Activated CD8-positive, alpha-beta T cell treated with anti-CD3 and anti-CD28 coated beads, Interleukin-2, amount 10 ng/mL, durations not matched to agents 7 days and 5 days (primary cell): Measurements from ENCODE around the gene DYRK1A. TPM values are rescaled to one million over a fixed set of nuclear protein-coding genes. Genes with fewer than 3 reads are reported as not detected.
"Not testable (repeated sequence)": the region's sequence is repeated elsewhere in the genome, so short reads cannot be mapped to it uniquely, and the experiment has no call there.

ENCODE experiments used
- ATAC-seq: fragments of 150-1000 bp; cut with Tn5 transposase; one replicate; pipeline ENCODE4 v1.10.0; 2021; ENCODE audit warnings: moderate library complexity
- CTCF ChIA-PET: fragments of 350-600 bp; sonication (Branson Sonifier 250); formaldehyde crosslinking; loops from one replicate; lab custom pipeline; 2021; ENCODE audit warnings: antibody characterized with exemption; lab: Charles Lee
- POLR2A ChIA-PET: fragments of 350-600 bp; sonication (Branson Sonifier 250); formaldehyde crosslinking; loops from one replicate; lab custom pipeline; 2021; ENCODE audit warnings: antibody characterized with exemption; lab: Charles Lee
- DNase-seq: peaks from one replicate; pipeline ENCODE4 v3.0.0-alpha.2; 2020
- H3K27ac Mint-ChIP-seq: one replicate; pipeline ENCODE4 v1.8.0; 2021; ENCODE audit warnings: mild to moderate bottlenecking, mixed read lengths
- H3K27me3 Mint-ChIP-seq: one replicate; pipeline ENCODE4 v1.8.0; 2021; ENCODE audit warnings: low read depth, mixed read lengths
- H3K36me3 Mint-ChIP-seq: one replicate; pipeline ENCODE4 v1.8.0; 2021; ENCODE audit warnings: low read depth, mixed read lengths
- H3K4me1 Mint-ChIP-seq: one replicate; pipeline ENCODE4 v1.8.0; 2021; ENCODE audit warnings: low read depth, mixed read lengths
- H3K4me3 Mint-ChIP-seq: one replicate; pipeline ENCODE4 v1.8.0; 2021; ENCODE audit warnings: mild to moderate bottlenecking, mixed read lengths
- H3K9me3 Mint-ChIP-seq: one replicate; pipeline ENCODE4 v1.8.0; 2022; ENCODE audit warnings: mixed read lengths; ENCODE audit not compliant: insufficient read depth
- total RNA-seq, 2 experiments: library from RNA; stranded (reverse); gene quantifications; one replicate each; pipeline ENCODE4 v1.2.3, GENCODE V29; 2021

The DYRK1A gene
- total RNA-seq, 2 experiments from 2014 or later: 83.2 to 86.1 TPM

- H3K9me3 Mint-ChIP-seq: peaks cover 5% of the 10 kb centered on the region
- H3K27ac Mint-ChIP-seq: no peak overlapping the region
- ATAC-seq: no peak
- no peaks in the 10 kb centered on the region for H3K4me1 Mint-ChIP-seq
- peaks cover 24% of the 10 kb centered on the region for H3K27me3 Mint-ChIP-seq
- ChIA-PET POLR2A (interaction anchor here (1.2 kb wide), 1 partner anchor 29 kb away, joined by 4 read pairs; no protein-coding TSS in a partner anchor), CTCF (no interaction called here)
- no peak overlapping the region for H3K4me3 Mint-ChIP-seq
- DNase-seq: no peak
- H3K36me3 Mint-ChIP-seq: no peaks in the 10 kb centered on the region
Measured at GRCh38 chr21:37535130-37535529, 168.6 kb downstream of the DYRK1A start.

- no peaks in the 10 kb centered on the region for H3K36me3 Mint-ChIP-seq
- no peaks in the 10 kb centered on the region for H3K4me1 Mint-ChIP-seq
- H3K9me3 Mint-ChIP-seq: peaks cover 5% of the 10 kb centered on the region
- no peak overlapping the region for H3K4me3 Mint-ChIP-seq
- CTCF ChIA-PET: no interaction called here
- no peak overlapping the region for H3K27ac Mint-ChIP-seq
- ATAC-seq (no peak), DNase-seq (no peak)
- POLR2A ChIA-PET: interaction anchor here (1.2 kb wide), 1 partner anchor 28 kb away, joined by 4 read pairs; no protein-coding TSS in a partner anchor
- peaks cover 20% of the 10 kb centered on the region for H3K27me3 Mint-ChIP-seq
Measured at GRCh38 chr21:37535672-37536071, 169.1 kb downstream of the DYRK1A start.

- ChIA-PET CTCF (interaction anchor here (1.1 kb wide), 1 partner anchor 27 kb away, joined by 3 read pairs; no protein-coding TSS in a partner anchor), POLR2A (interaction anchor here (0.6 kb wide), 1 partner anchor 127 kb away, joined by 5 read pairs; no protein-coding TSS in a partner anchor)
- H3K36me3 Mint-ChIP-seq: no peaks in the 10 kb centered on the region
- no peak overlapping the region for H3K4me3 Mint-ChIP-seq
- no peak for ATAC-seq
- DNase-seq: no peak
- peaks cover 5% of the 10 kb centered on the region for H3K9me3 Mint-ChIP-seq
- peaks cover 23% of the 10 kb centered on the region for H3K27me3 Mint-ChIP-seq
- H3K27ac Mint-ChIP-seq: no peak overlapping the region
- no peaks in the 10 kb centered on the region for H3K4me1 Mint-ChIP-seq
Measured at GRCh38 chr21:37536616-37537278, 170.2 kb downstream of the DYRK1A start.

- H3K27ac Mint-ChIP-seq: no peak overlapping the region
- CTCF ChIA-PET: interaction anchor here (1.1 kb wide), 1 partner anchor 26 kb away, joined by 3 read pairs; no protein-coding TSS in a partner anchor
- DNase-seq: no peak
- no peak overlapping the region for H3K4me3 Mint-ChIP-seq
- H3K4me1 Mint-ChIP-seq: no peaks in the 10 kb centered on the region
- POLR2A ChIA-PET: no interaction called here
- no peaks in the 10 kb centered on the region for H3K36me3 Mint-ChIP-seq
- ATAC-seq: no peak
- peaks cover 10% of the 10 kb centered on the region for H3K9me3 Mint-ChIP-seq
- H3K27me3 Mint-ChIP-seq: peaks cover 22% of the 10 kb centered on the region
Measured at GRCh38 chr21:37537391-37537996, 170.9 kb downstream of the DYRK1A start.

GRCh38 chr21:37538971-37539590 is 172.5 kb downstream of the DYRK1A start:
- POLR2A ChIA-PET: no interaction called here
- Mint-ChIP-seq H3K36me3 (no peaks in the 10 kb centered on the region), H3K27ac (no peak overlapping the region)

GRCh38 chr21:37541128-37541527 is 174.6 kb downstream of the DYRK1A start:
- peaks cover 15% of the 10 kb centered on the region for H3K27me3 Mint-ChIP-seq
- not testable (repeated sequence) for H3K36me3 Mint-ChIP-seq

More at GRCh38 chr21:37538971-37539590, 172.5 kb downstream of the DYRK1A start:
- Mint-ChIP-seq H3K4me3 (no peak overlapping the region), H3K27me3 (peaks cover 21% of the 10 kb centered on the region), H3K4me1 (no peaks in the 10 kb centered on the region), H3K9me3 (peaks cover 12% of the 10 kb centered on the region)
- DNase-seq: no peak
- ATAC-seq: no peak
- CTCF ChIA-PET: interaction anchor here (1.2 kb wide), 1 partner anchor 24 kb away, joined by 3 read pairs; no protein-coding TSS in a partner anchor

GRCh38 chr21:37542512-37542911 is 175.9 kb downstream of the DYRK1A start:
- ATAC-seq (no peak), DNase-seq (no peak)
- CTCF ChIA-PET: no interaction called here
- H3K27ac Mint-ChIP-seq: no peak overlapping the region
- H3K4me1 Mint-ChIP-seq: peaks cover 4% of the 10 kb centered on the region
- POLR2A ChIA-PET: no interaction called here
- H3K9me3 Mint-ChIP-seq: peaks cover 7% of the 10 kb centered on the region
- no peak overlapping the region for H3K4me3 Mint-ChIP-seq
- H3K36me3 Mint-ChIP-seq: no peaks in the 10 kb centered on the region
- peaks cover 20% of the 10 kb centered on the region for H3K27me3 Mint-ChIP-seq

More at GRCh38 chr21:37541128-37541527, 174.6 kb downstream of the DYRK1A start:
- H3K4me3 Mint-ChIP-seq, POLR2A ChIA-PET, ATAC-seq, DNase-seq, H3K27ac Mint-ChIP-seq, CTCF ChIA-PET, H3K4me1 Mint-ChIP-seq: not testable (repeated sequence)
- H3K9me3 Mint-ChIP-seq: peaks cover 12% of the 10 kb centered on the region

- no peak for DNase-seq
- peaks cover 7% of the 10 kb centered on the region for H3K9me3 Mint-ChIP-seq
- CTCF ChIA-PET: no interaction called here
- POLR2A ChIA-PET: no interaction called here
- peaks cover 4% of the 10 kb centered on the region for H3K4me1 Mint-ChIP-seq
- H3K27ac Mint-ChIP-seq: no peak overlapping the region
- H3K36me3 Mint-ChIP-seq: no peaks in the 10 kb centered on the region
- peaks cover 18% of the 10 kb centered on the region for H3K27me3 Mint-ChIP-seq
- no peak for ATAC-seq
- no peak overlapping the region for H3K4me3 Mint-ChIP-seq
Measured at GRCh38 chr21:37546299-37546908, 179.8 kb downstream of the DYRK1A start.

- Mint-ChIP-seq H3K27me3 (peaks cover 18% of the 10 kb centered on the region), H3K27ac (no peak overlapping the region), H3K9me3 (peaks cover 6% of the 10 kb centered on the region), H3K36me3 (no peaks in the 10 kb centered on the region), H3K4me3 (no peak overlapping the region), H3K4me1 (peaks cover 4% of the 10 kb centered on the region)
- ChIA-PET POLR2A (no interaction called here), CTCF (no interaction called here)
- ATAC-seq (no peak), DNase-seq (no peak)
Measured at GRCh38 chr21:37546949-37547614, 180.5 kb downstream of the DYRK1A start.

GRCh38 chr21:37547615-37548200 is 181.1 kb downstream of the DYRK1A start:
- CTCF ChIA-PET: no interaction called here
- Mint-ChIP-seq H3K9me3 (peaks cover under 1% of the 10 kb centered on the region), H3K27me3 (peaks cover 14% of the 10 kb centered on the region), H3K36me3 (no peaks in the 10 kb centered on the region), H3K27ac (no peak overlapping the region), H3K4me3 (no peak overlapping the region), H3K4me1 (peaks cover 4% of the 10 kb centered on the region)
- DNase-seq (no peak), ATAC-seq (no peak)
- POLR2A ChIA-PET: no interaction called here

- Mint-ChIP-seq H3K4me1 (peaks cover 4% of the 10 kb centered on the region), H3K9me3 (no peaks in the 10 kb centered on the region), H3K36me3 (no peaks in the 10 kb centered on the region), H3K27me3 (peaks cover 12% of the 10 kb centered on the region), H3K27ac (no peak overlapping the region), H3K4me3 (no peak overlapping the region)
- DNase-seq: no peak
- CTCF ChIA-PET: no interaction called here
- POLR2A ChIA-PET: no interaction called here
- no peak for ATAC-seq
Measured at GRCh38 chr21:37548521-37548981, 182.0 kb downstream of the DYRK1A start.
